BLaER1 (cell line): Measurements from ENCODE around the gene TRAF3.

Experiments used
- H3K27ac ChIP-seq: shearing (Covaris generic); formaldehyde crosslinking; 2 replicates; pipeline ENCODE4 v1.8.1; 2022
- H3K27me3 ChIP-seq: shearing (Covaris generic); formaldehyde crosslinking; 2 replicates; pipeline ENCODE4 v1.8.1; 2022
- H3K36me3 ChIP-seq: shearing (Covaris generic); formaldehyde crosslinking; 2 replicates; pipeline ENCODE4 v1.8.1; 2022
- H3K4me1 ChIP-seq: shearing (Covaris generic); formaldehyde crosslinking; 2 replicates; pipeline ENCODE4 v1.8.1; 2022
- H3K4me2 ChIP-seq: shearing (Covaris generic); formaldehyde crosslinking; 2 replicates; pipeline ENCODE4 v1.8.1; 2022
- H3K4me3 ChIP-seq: shearing (Covaris generic); formaldehyde crosslinking; 2 replicates; pipeline ENCODE4 v1.8.1; 2022
- H3K9ac ChIP-seq: shearing (Covaris generic); formaldehyde crosslinking; 2 replicates; pipeline ENCODE4 v1.8.1; 2022
- H3K9me3 ChIP-seq: shearing (Covaris generic); formaldehyde crosslinking; 2 replicates; pipeline ENCODE4 v1.8.1; 2022
- H4K20me1 ChIP-seq: shearing (Covaris generic); formaldehyde crosslinking; 2 replicates; pipeline ENCODE4 v1.8.1; 2022
- Cebpa-rat ChIP-seq: shearing (Covaris generic); IDR thresholded peaks from 2 replicates; pipeline ENCODE4 v1.8.1; 2022

The TRAF3 gene

DNA sequence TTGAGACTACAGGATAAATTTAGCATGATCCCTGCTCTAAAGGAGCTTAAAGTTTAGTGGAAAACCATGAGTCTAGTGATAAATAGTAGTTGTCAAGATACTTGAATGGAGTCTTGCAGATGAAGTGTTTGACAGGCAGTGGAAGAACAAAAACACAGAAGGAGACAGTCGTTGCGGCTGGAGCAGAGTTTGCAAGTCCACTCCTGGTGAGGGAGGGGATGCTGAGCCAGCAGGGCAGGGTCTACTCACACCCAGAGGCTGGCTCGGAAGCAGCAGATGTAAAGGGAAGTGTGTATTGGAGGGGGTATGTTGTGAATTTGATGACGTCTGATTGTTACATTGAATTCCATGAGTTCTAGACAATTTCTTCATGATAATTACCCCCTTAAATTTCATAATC, 61.3 kb downstream of the TRAF3 start:
- H3K9ac ChIP-seq = no peak overlapping the region
- peaks cover 38% of the 10 kb centered on the region for H4K20me1 ChIP-seq
- no peaks in the 10 kb centered on the region for H3K9me3 ChIP-seq
- H3K4me3 ChIP-seq = no peak overlapping the region
- no peak for TF ChIP-seq Cebpa-rat
- H3K4me1 ChIP-seq = no peaks in the 10 kb centered on the region
- no peak overlapping the region for H3K4me2 ChIP-seq
- H3K27me3 ChIP-seq = no peaks in the 10 kb centered on the region
- H3K36me3 ChIP-seq = peaks cover 25% of the 10 kb centered on the region
- no peak overlapping the region for H3K27ac ChIP-seq

DNA sequence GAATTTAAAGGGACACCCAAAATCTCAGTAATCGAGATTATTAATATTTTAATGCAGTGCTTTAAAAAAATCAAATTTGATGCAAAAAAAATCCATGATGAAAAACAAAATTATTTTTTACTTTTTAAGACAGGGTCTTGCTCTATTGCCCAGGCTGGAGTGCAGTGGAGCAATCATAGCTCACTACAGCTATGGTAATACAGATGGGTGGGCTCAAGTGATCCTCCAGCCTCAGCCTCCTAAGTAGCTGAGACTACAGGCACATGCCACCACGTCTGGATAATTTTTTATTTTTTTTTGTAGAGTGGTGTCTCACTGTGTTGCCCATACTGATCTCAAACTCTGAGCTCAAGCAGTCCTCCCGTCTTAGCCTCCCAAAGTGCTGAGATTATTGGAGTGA, 62.9 kb downstream of the TRAF3 start:
- no peaks in the 10 kb centered on the region for H3K9me3 ChIP-seq
- no peak overlapping the region for H3K4me2 ChIP-seq
- H3K27ac ChIP-seq = no peak overlapping the region
- TF ChIP-seq Cebpa-rat = no peak
- H3K9ac ChIP-seq = no peak overlapping the region
- H3K4me1 ChIP-seq = no peaks in the 10 kb centered on the region
- H4K20me1 ChIP-seq = peaks cover 38% of the 10 kb centered on the region
- H3K27me3 ChIP-seq = no peaks in the 10 kb centered on the region
- H3K36me3 ChIP-seq = 0 out of 2 replicates have a peak, but pooled peaks cover 17% of the 10 kb centered on the region
- H3K4me3 ChIP-seq = no peak overlapping the region

GRCh38 chr14:102840771-102841528, 63.7 kb downstream of the TRAF3 start:
- H3K27ac ChIP-seq = no peak overlapping the region
- H3K9ac ChIP-seq = no peak overlapping the region
- H3K9me3 ChIP-seq = no peaks in the 10 kb centered on the region
- H3K4me1 ChIP-seq = no peaks in the 10 kb centered on the region
- no peak overlapping the region for H3K4me2 ChIP-seq
- no peaks in the 10 kb centered on the region for H3K27me3 ChIP-seq
- TF ChIP-seq Cebpa-rat = no peak
- no peak overlapping the region for H3K4me3 ChIP-seq
- H3K36me3 ChIP-seq = 0 out of 2 replicates have a peak, but pooled peaks cover 11% of the 10 kb centered on the region
- peaks cover 35% of the 10 kb centered on the region for H4K20me1 ChIP-seq

DNA sequence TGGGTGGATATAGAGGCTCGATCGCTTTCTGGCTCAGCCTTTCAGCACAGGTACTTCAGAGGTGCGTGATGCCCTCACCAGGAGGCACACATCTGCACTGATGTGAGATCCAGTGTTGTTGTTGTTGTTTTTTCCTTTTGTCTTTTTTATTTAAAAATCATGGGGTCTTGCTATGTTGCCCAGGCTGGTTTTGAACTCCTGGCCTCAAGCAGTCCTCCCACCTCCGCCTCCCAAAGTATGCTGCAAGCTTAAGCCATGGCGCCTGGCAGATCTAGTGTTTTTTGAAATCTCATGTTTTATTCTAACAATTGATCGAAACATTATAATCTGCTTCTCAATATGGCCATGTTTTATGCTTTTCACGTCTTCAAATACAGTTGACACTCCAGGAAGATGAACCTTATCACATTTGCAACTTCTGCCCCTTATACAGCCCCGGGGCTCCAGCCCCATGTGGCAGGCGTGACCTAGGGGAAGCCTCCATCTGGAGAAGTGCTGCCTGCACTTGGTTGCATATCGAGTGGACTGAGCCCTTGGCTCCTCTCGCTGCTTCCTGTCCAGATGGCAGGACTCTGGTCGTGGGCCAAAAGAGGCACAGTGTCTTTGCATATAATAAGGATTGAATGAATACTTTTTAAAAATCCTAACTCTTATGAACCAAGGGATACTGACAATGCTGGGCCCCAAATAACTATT, 71.7 kb downstream of the TRAF3 start:
- no peak overlapping the region for H3K4me3 ChIP-seq
- no peak overlapping the region for H3K27ac ChIP-seq
- no peak overlapping the region for H3K4me2 ChIP-seq
- H3K9ac ChIP-seq = no peak overlapping the region
- peaks cover 6% of the 10 kb centered on the region; the same call in 1 of the 2 replicates for H4K20me1 ChIP-seq
- H3K27me3 ChIP-seq = no peaks in the 10 kb centered on the region
- TF ChIP-seq Cebpa-rat = no peak
- no peaks in the 10 kb centered on the region for H3K4me1 ChIP-seq
- no peaks in the 10 kb centered on the region for H3K9me3 ChIP-seq
- peaks cover 7% of the 10 kb centered on the region; the same call in 1 of the 2 replicates for H3K36me3 ChIP-seq

- H3K36me3 ChIP-seq = peaks cover 8% of the 10 kb centered on the region; the same call in 1 of the 2 replicates
- H3K27me3 ChIP-seq = no peaks in the 10 kb centered on the region
- TF ChIP-seq Cebpa-rat = no peak
- H3K9me3 ChIP-seq = no peaks in the 10 kb centered on the region
- H4K20me1 ChIP-seq = peaks cover 6% of the 10 kb centered on the region; the same call in 1 of the 2 replicates
- H3K4me2 ChIP-seq = no peak overlapping the region
- H3K4me3 ChIP-seq = no peak overlapping the region
- no peaks in the 10 kb centered on the region for H3K4me1 ChIP-seq
- H3K27ac ChIP-seq = no peak overlapping the region
- H3K9ac ChIP-seq = no peak overlapping the region
Observed at GRCh38 chr14:102849526-102850379, 72.5 kb downstream of the TRAF3 start.

DNA sequence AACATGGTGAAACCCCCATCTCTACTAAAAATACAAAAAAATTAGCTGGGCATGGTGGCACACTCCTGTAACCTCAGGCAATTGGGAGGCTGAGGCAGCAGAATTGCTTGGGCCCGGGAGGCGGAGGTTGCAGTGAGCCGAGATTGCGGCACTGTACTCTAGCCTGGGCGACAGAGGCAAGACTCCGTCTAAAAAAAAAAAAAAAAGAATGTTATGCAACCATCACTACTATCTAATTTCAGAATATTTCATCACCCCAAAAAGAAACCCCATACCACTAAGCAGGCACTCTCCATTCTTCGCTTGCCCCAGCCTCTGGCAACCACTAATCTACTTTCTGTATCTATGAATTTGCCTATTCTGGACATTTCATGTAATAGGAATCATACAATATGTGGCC, 76.4 kb downstream of the TRAF3 start:
- TF ChIP-seq Cebpa-rat = no peak
- Histone ChIP-seq H3K9ac (no peak overlapping the region), H3K27ac (no peak overlapping the region), H3K4me2 (no peak overlapping the region), H3K4me1 (no peaks in the 10 kb centered on the region), H3K9me3 (peaks cover 29% of the 10 kb centered on the region), H3K4me3 (no peak overlapping the region), H3K27me3 (no peaks in the 10 kb centered on the region), H3K36me3 (peaks cover 41% of the 10 kb centered on the region), H4K20me1 (no peaks in the 10 kb centered on the region)

- H3K36me3 ChIP-seq = peaks cover 44% of the 10 kb centered on the region
- no peak overlapping the region for H3K9ac ChIP-seq
- H3K27me3 ChIP-seq = no peaks in the 10 kb centered on the region
- H3K9me3 ChIP-seq = peaks cover 32% of the 10 kb centered on the region
- H3K27ac ChIP-seq = no peak overlapping the region
- no peak overlapping the region for H3K4me2 ChIP-seq
- no peaks in the 10 kb centered on the region for H3K4me1 ChIP-seq
- H4K20me1 ChIP-seq = no peaks in the 10 kb centered on the region
- H3K4me3 ChIP-seq = no peak overlapping the region
- no peak for TF ChIP-seq Cebpa-rat
Observed at GRCh38 chr14:102854091-102854703, 76.9 kb downstream of the TRAF3 start.

- H3K9me3 ChIP-seq = peaks cover 42% of the 10 kb centered on the region
- no peak overlapping the region for H3K27ac ChIP-seq
- no peak overlapping the region for H3K4me3 ChIP-seq
- no peak for TF ChIP-seq Cebpa-rat
- H3K4me2 ChIP-seq = no peak overlapping the region
- no peak overlapping the region for H3K9ac ChIP-seq
- no peaks in the 10 kb centered on the region for H3K4me1 ChIP-seq
- no peaks in the 10 kb centered on the region for H3K27me3 ChIP-seq
- peaks cover 52% of the 10 kb centered on the region for H3K36me3 ChIP-seq
- no peaks in the 10 kb centered on the region for H4K20me1 ChIP-seq
Observed at GRCh38 chr14:102856179-102856578, 78.9 kb downstream of the TRAF3 start.

DNA sequence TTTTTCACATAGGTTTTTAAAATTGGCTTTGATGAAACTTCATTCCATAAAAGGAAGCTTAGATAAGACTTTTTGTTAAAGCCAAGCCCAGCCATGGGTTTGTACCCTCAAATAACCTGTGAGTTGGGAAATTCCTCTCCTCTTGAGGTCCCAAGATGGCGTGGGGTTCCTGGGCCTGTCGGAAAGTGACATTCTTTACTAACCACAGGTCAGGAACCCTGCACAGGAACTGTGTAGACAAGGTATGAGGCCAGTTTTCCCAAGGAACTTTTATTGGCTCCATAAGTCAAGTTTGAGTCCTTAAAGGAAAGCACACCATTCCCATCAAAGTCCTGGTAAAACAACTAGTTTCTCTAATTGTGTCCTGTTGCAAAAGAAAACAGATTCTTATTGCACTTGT, 80.2 kb downstream of the TRAF3 start:
- H3K27me3 ChIP-seq = no peaks in the 10 kb centered on the region
- no peaks in the 10 kb centered on the region for H3K4me1 ChIP-seq
- no peak overlapping the region for H3K4me2 ChIP-seq
- TF ChIP-seq Cebpa-rat = no peak
- no peak overlapping the region for H3K9ac ChIP-seq
- no peaks in the 10 kb centered on the region for H4K20me1 ChIP-seq
- no peak overlapping the region for H3K4me3 ChIP-seq
- no peak overlapping the region for H3K27ac ChIP-seq
- H3K9me3 ChIP-seq = peaks cover 54% of the 10 kb centered on the region
- H3K36me3 ChIP-seq = peaks cover 52% of the 10 kb centered on the region
